Measurements from ENCODE around the gene OXTR.

OXTR gene

DNA sequence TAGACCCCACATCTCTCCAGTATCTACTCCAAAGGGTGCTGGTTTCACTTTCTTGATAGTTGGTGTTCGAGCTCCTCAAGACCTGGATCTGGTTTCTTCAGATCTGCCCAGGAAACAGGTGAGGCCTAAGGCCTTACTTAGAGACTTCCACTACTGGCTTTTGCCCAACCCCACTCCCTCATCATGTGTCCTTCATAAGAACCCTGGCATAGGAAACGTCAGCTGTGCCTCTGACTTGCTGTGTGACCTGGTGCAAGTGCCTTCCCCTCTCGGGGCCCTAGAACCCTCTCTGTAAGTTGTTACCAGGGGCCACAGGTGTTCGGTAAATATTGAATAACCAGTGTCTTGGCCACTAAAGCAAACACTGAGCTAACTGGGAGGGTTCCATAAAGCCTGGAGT, 3.9 kb downstream of the OXTR start:
- Histone ChIP-seq H3K36me3 (ENCODE audit: control insufficient read depth, insufficient read depth, low read length) (no peaks in the 10 kb centered on the region), H3K4me3 (ENCODE audit: low read depth, low read length) (no peak overlapping the region), H3K9me3 (ENCODE audit: control insufficient read depth, low read length) (no peaks in the 10 kb centered on the region), H2AFZ (no peak overlapping the region), H3K4me1 (no peaks in the 10 kb centered on the region), H3K27ac (no peak overlapping the region), H3K4me2 (ENCODE audit: low read length) (no peak overlapping the region), H3K79me2 (no peaks in the 10 kb centered on the region), H3K9ac (no peak overlapping the region), H3K27me3 (ENCODE audit: control insufficient read depth, insufficient read depth, low read length) (peaks cover 5% of the 10 kb centered on the region)
- TF ChIP-seq, protein P1, sequence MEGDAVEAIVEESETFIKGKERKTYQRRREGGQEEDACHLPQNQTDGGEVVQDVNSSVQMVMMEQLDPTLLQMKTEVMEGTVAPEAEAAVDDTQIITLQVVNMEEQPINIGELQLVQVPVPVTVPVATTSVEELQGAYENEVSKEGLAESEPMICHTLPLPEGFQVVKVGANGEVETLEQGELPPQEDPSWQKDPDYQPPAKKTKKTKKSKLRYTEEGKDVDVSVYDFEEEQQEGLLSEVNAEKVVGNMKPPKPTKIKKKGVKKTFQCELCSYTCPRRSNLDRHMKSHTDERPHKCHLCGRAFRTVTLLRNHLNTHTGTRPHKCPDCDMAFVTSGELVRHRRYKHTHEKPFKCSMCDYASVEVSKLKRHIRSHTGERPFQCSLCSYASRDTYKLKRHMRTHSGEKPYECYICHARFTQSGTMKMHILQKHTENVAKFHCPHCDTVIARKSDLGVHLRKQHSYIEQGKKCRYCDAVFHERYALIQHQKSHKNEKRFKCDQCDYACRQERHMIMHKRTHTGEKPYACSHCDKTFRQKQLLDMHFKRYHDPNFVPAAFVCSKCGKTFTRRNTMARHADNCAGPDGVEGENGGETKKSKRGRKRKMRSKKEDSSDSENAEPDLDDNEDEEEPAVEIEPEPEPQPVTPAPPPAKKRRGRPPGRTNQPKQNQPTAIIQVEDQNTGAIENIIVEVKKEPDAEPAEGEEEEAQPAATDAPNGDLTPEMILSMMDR (IDR thresholded peaks at IDR 0.05) = no peak

DNA sequence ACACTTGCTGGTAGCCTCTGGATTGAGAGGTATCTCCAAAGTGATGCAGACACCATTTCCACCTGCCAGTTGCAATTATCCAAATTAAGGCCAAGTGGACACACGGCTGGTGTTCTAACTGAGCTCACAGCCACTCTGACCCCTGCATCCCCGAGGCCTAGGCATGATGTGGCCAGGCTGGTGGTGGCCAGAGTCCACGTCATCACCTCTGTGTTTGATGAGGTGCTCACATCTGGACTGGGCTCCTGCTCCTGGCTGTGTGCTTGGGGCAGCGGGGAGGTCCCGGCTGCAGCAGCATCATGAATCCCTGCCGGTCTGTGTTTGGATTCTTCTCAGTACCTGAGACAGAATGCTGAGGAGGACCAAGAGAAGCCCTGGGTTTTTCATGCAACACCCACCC, 4.9 kb downstream of the OXTR start:
- H3K4me2 ChIP-seq (ENCODE audit: low read length) = no peak overlapping the region
- no peak overlapping the region for H3K4me3 ChIP-seq (ENCODE audit: low read depth, low read length)
- H2AFZ ChIP-seq = no peak overlapping the region
- no peaks in the 10 kb centered on the region for H3K9me3 ChIP-seq (ENCODE audit: control insufficient read depth, low read length)
- no peak overlapping the region for H3K9ac ChIP-seq
- TF ChIP-seq, protein P1 (IDR thresholded peaks at IDR 0.05) = no peak
- H3K27me3 ChIP-seq (ENCODE audit: control insufficient read depth, insufficient read depth, low read length) = peaks cover 5% of the 10 kb centered on the region
- H3K27ac ChIP-seq = no peak overlapping the region
- H3K79me2 ChIP-seq = no peaks in the 10 kb centered on the region
- no peaks in the 10 kb centered on the region for H3K36me3 ChIP-seq (ENCODE audit: control insufficient read depth, insufficient read depth, low read length)
- H3K4me1 ChIP-seq = no peaks in the 10 kb centered on the region

DNA sequence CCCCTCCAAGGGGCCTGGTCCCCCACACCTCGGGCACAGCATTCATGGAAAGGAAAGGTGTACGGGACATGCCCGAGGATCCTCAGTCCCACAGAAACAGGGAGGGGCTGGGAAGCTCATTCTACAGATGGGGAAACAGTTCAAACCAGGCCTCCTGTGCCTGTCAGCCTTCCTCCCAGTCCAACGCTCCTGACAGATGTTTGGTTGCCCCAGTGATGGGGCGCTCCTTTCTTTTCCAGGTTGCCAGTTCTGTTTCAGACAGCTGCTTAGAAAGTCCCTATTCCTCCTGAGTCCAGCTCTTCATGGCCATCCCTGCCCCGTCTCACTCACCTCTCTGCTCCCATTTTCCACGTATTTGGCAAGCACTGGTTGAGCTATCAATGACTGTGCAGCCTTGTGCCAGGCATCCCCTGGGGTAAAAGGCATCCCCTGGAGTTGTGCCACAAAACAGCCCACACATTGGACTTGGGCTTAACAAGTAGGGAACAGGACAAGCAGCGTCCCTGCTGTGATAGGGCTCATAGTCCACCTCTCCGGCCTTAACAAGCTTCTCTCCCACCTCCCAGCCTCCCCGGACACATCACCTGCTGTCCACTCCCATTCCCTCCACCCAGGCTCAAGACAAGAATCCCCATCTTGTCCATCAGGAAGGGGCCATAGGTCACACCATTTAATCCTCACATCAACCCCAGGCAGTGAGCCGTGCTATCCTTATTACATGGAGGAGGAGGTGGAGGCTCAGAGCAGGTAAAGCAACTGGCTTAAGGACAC, 6.6 kb downstream of the OXTR start:
- Histone ChIP-seq H3K27me3 (ENCODE audit: control insufficient read depth, insufficient read depth, low read length) (no peaks in the 10 kb centered on the region), H3K9ac (no peak overlapping the region), H3K4me3 (ENCODE audit: low read depth, low read length) (no peak overlapping the region), H3K9me3 (ENCODE audit: control insufficient read depth, low read length) (no peaks in the 10 kb centered on the region), H3K4me1 (no peaks in the 10 kb centered on the region), H3K36me3 (ENCODE audit: control insufficient read depth, insufficient read depth, low read length) (no peaks in the 10 kb centered on the region), H3K79me2 (no peaks in the 10 kb centered on the region), H3K27ac (no peak overlapping the region), H2AFZ (no peak overlapping the region), H3K4me2 (ENCODE audit: low read length) (no peak overlapping the region)
- TF ChIP-seq, protein P1 (IDR thresholded peaks at IDR 0.05) = no peak

DNA sequence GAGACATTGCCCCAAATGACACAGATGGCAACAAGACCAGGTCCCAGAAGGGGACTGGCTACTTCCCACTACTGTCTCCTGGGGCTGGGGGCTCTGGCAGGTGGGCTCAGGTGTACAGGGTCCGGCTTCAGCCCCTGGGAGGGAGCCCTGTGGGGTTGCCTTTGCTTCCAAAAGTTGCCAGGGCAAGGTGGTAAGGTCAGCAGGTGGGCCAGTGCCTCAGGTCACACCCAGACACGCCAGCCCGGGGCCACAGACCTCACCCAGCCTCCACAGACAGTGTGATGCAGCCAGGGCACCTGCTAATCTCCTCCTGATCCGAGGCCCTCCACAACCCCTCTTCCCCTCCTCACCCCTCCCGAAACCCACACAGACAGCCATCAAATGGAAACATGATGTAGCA, 7.5 kb downstream of the OXTR start:
- Histone ChIP-seq H2AFZ (no peak overlapping the region), H3K79me2 (no peaks in the 10 kb centered on the region), H3K4me1 (no peaks in the 10 kb centered on the region), H3K4me3 (ENCODE audit: low read depth, low read length) (no peak overlapping the region), H3K9ac (no peak overlapping the region), H3K27me3 (ENCODE audit: control insufficient read depth, insufficient read depth, low read length) (no peaks in the 10 kb centered on the region), H3K4me2 (ENCODE audit: low read length) (no peak overlapping the region), H3K9me3 (ENCODE audit: control insufficient read depth, low read length) (no peaks in the 10 kb centered on the region), H3K27ac (no peak overlapping the region), H3K36me3 (ENCODE audit: control insufficient read depth, insufficient read depth, low read length) (no peaks in the 10 kb centered on the region)
- TF ChIP-seq, protein P1 (IDR thresholded peaks at IDR 0.05) = no peak

DNA sequence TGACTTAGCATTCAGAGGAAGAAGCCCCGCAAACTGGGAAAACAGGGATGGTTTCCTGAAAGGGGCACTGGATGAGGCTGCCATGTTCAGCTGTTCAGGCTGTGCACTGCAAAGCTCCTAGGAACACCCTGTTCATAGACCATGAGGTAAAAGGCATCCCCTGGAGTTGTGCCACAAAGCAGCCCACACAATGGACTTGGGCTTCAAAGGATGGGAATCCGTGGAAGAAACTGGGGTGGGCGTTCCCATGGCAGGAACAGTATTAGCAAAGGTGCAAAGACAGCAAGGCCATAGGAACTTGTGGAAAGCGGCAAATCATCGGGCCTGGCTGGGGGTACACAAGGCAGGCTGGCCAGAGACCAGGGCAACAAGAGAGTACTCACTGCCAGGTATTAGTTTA, 8.9 kb downstream of the OXTR start:
- Histone ChIP-seq H3K4me2 (ENCODE audit: low read length) (no peak overlapping the region), H3K4me1 (no peaks in the 10 kb centered on the region), H3K27me3 (ENCODE audit: control insufficient read depth, insufficient read depth, low read length) (no peaks in the 10 kb centered on the region), H3K27ac (no peak overlapping the region), H3K9me3 (ENCODE audit: control insufficient read depth, low read length) (no peaks in the 10 kb centered on the region), H2AFZ (no peak overlapping the region), H3K9ac (no peak overlapping the region), H3K36me3 (ENCODE audit: control insufficient read depth, insufficient read depth, low read length) (no peaks in the 10 kb centered on the region), H3K4me3 (ENCODE audit: low read depth, low read length) (no peak overlapping the region), H3K79me2 (no peaks in the 10 kb centered on the region)
- TF ChIP-seq, protein P1 (IDR thresholded peaks at IDR 0.05) = no peak

Measured in parathyroid adenoma (tissue), 2 donors.